HEK293 (cell line): ENCODE data around the gene BMERB1.

ENCODE experiments used
- CTCF ChIP-seq: fragments of 450-650 bp; formaldehyde crosslinking; IDR thresholded peaks from 2 replicates; pipeline ENCODE4 v1.5.1; 2016; ENCODE audit warnings: missing biosample characterization, missing genetic modification characterization
- GLI4 ChIP-seq: fragments of 450-650 bp; formaldehyde crosslinking; IDR thresholded peaks from 2 replicates; pipeline ENCODE4 v1.5.1; 2016; ENCODE audit warnings: missing biosample characterization, missing genetic modification characterization
- KLF7 ChIP-seq: fragments of 450-650 bp; formaldehyde crosslinking; IDR thresholded peaks from 2 replicates; pipeline ENCODE4 v1.5.1; 2016; ENCODE audit warnings: missing biosample characterization, missing genetic modification characterization, borderline replicate concordance
- KLF9 ChIP-seq: fragments of 450-650 bp; formaldehyde crosslinking; IDR thresholded peaks from 2 replicates; pipeline ENCODE4 v1.5.1; 2016; ENCODE audit warnings: missing biosample characterization, missing genetic modification characterization, low read depth
- YY2 ChIP-seq: fragments of 450-650 bp; formaldehyde crosslinking; IDR thresholded peaks from 2 replicates; pipeline ENCODE4 v1.5.1; 2016; ENCODE audit warnings: missing biosample characterization, missing genetic modification characterization
- ZBTB1 ChIP-seq: fragments of 450-650 bp; formaldehyde crosslinking; IDR thresholded peaks from 2 replicates; pipeline ENCODE4 v1.5.1; 2016; ENCODE audit warnings: missing biosample characterization, missing genetic modification characterization
- ZFP37 ChIP-seq: fragments of 450-650 bp; formaldehyde crosslinking; IDR thresholded peaks from 2 replicates; pipeline ENCODE4 v1.5.1; 2016; ENCODE audit warnings: missing biosample characterization, missing genetic modification characterization
- ZNF112 ChIP-seq: fragments of 450-650 bp; formaldehyde crosslinking; IDR thresholded peaks from 2 replicates; pipeline ENCODE4 v1.5.0; 2017; ENCODE audit warnings: missing biosample characterization, missing genetic modification characterization
- ZNF121 ChIP-seq: fragments of 450-650 bp; formaldehyde crosslinking; IDR thresholded peaks from 2 replicates; pipeline ENCODE4 v1.5.1; 2016; ENCODE audit warnings: missing biosample characterization, missing genetic modification characterization
- ZNF169 ChIP-seq: fragments of 450-650 bp; formaldehyde crosslinking; IDR thresholded peaks from 2 replicates; pipeline ENCODE4 v1.5.1; 2016; ENCODE audit warnings: missing biosample characterization, missing genetic modification characterization
- ZNF23 ChIP-seq: fragments of 450-650 bp; formaldehyde crosslinking; IDR thresholded peaks from 2 replicates; pipeline ENCODE4 v1.5.1; 2016; ENCODE audit warnings: missing biosample characterization, missing genetic modification characterization, borderline replicate concordance
- ZNF24 ChIP-seq: fragments of 450-650 bp; formaldehyde crosslinking; IDR thresholded peaks from 2 replicates; pipeline ENCODE4 v1.5.1; 2016; ENCODE audit warnings: missing biosample characterization, missing genetic modification characterization
- ZNF324 ChIP-seq: fragments of 450-650 bp; formaldehyde crosslinking; IDR thresholded peaks from 2 replicates; pipeline ENCODE4 v1.5.1; 2016; ENCODE audit warnings: missing biosample characterization, missing genetic modification characterization
- ZNF341 ChIP-seq: fragments of 450-650 bp; formaldehyde crosslinking; IDR thresholded peaks from 2 replicates; pipeline ENCODE4; 2016; ENCODE audit warnings: low read depth, missing biosample characterization, missing genetic modification characterization
- ZNF350 ChIP-seq: fragments of 450-650 bp; formaldehyde crosslinking; IDR thresholded peaks from 2 replicates; pipeline ENCODE4 v1.5.0; 2017; ENCODE audit warnings: missing biosample characterization, mild to moderate bottlenecking, missing genetic modification characterization
- ZNF426 ChIP-seq: fragments of 450-650 bp; formaldehyde crosslinking; IDR thresholded peaks from 2 replicates; pipeline ENCODE4 v1.5.1; 2017; ENCODE audit warnings: missing biosample characterization, missing genetic modification characterization, mild to moderate bottlenecking, inconsistent platforms, moderate library complexity
- ZNF555 ChIP-seq: fragments of 450-650 bp; formaldehyde crosslinking; conservative IDR thresholded peaks from 2 replicates; pipeline ENCODE4 v1.5.1; 2017; ENCODE audit warnings: missing biosample characterization, mild to moderate bottlenecking, missing genetic modification characterization, inconsistent platforms
- ZNF560 ChIP-seq: fragments of 450-650 bp; formaldehyde crosslinking; IDR thresholded peaks from 2 replicates; pipeline ENCODE4 v1.5.1; 2017; ENCODE audit warnings: missing biosample characterization, missing genetic modification characterization, borderline replicate concordance
- ZNF561 ChIP-seq: fragments of 450-650 bp; IDR thresholded peaks from 2 replicates; pipeline ENCODE4 v1.5.1; 2018; ENCODE audit warnings: missing biosample characterization, missing genetic modification characterization, borderline replicate concordance
- ZNF580 ChIP-seq: fragments of 450-650 bp; formaldehyde crosslinking; IDR thresholded peaks from 2 replicates; pipeline ENCODE4 v1.5.1; 2016; ENCODE audit warnings: missing biosample characterization, missing genetic modification characterization
- ZNF610 ChIP-seq: fragments of 450-650 bp; formaldehyde crosslinking; IDR thresholded peaks from 2 replicates; pipeline ENCODE4 v1.5.1; 2016; ENCODE audit warnings: missing biosample characterization, missing genetic modification characterization, borderline replicate concordance
- ZNF660 ChIP-seq: fragments of 450-650 bp; IDR thresholded peaks from 2 replicates; pipeline ENCODE4 v1.5.1; 2018; ENCODE audit warnings: missing biosample characterization, mild to moderate bottlenecking, missing genetic modification characterization
- ZNF677 ChIP-seq: fragments of 450-650 bp; IDR thresholded peaks from 2 replicates; pipeline ENCODE4 v1.5.0; 2018; ENCODE audit warnings: missing biosample characterization, mild to moderate bottlenecking, missing genetic modification characterization, moderate library complexity
- ZNF704 ChIP-seq: fragments of 450-650 bp; formaldehyde crosslinking; IDR thresholded peaks from 2 replicates; pipeline ENCODE4 v1.5.1; 2016; ENCODE audit warnings: missing biosample characterization, missing genetic modification characterization
- ZNF843 ChIP-seq: fragments of 450-650 bp; formaldehyde crosslinking; IDR thresholded peaks from 2 replicates; pipeline ENCODE4 v1.5.1; 2016; ENCODE audit warnings: missing biosample characterization, missing genetic modification characterization
- ZSCAN30 ChIP-seq: fragments of 450-650 bp; IDR thresholded peaks from 2 replicates; pipeline ENCODE4 v1.5.1; 2018; ENCODE audit warnings: missing biosample characterization, mild to moderate bottlenecking, missing genetic modification characterization, moderate library complexity
- TF ChIP-seq, protein P1 (sequence below): fragments of 450-650 bp; formaldehyde crosslinking; IDR thresholded peaks from 2 replicates; pipeline ENCODE4 v1.5.1; 2016; ENCODE audit warnings: missing biosample characterization, missing genetic modification characterization
- TF ChIP-seq, protein P2 (sequence below): IDR thresholded peaks from 2 replicates; pipeline ENCODE4 v1.6.1; 2011; ENCODE audit warnings: mild to moderate bottlenecking, low read depth, low read length, borderline replicate concordance
- TF ChIP-seq, protein P3 (sequence below): fragments of 450-650 bp; formaldehyde crosslinking; IDR thresholded peaks from 2 replicates; pipeline ENCODE4 v1.5.1; 2016; ENCODE audit warnings: missing biosample characterization, missing genetic modification characterization

The BMERB1 gene

GRCh38 chr16:15434425-15435215 is at the start of gene BMERB1 (continued):
- TF ChIP-seq KLF9 (no peak), ZNF324 (tag by site-specific recombination) (no peak), ZNF580 (tag by site-specific recombination) (no peak), ZFP37 (tag by site-specific recombination) (no peak), ZNF660 (tag by site-specific recombination) (no peak), ZNF341 (tag by site-specific recombination) (peak; percentile 75), ZSCAN30 (no peak), YY2 (no peak), ZNF121 (tag by site-specific recombination) (no peak), ZNF24 (no peak), ZNF350 (tag by site-specific recombination) (no peak), KLF7 (tag by site-specific recombination) (no peak), CTCF (no peak), ZBTB1 (no peak), ZNF560 (no peak), ZNF610 (tag by site-specific recombination) (no peak), ZNF112 (no peak), ZNF843 (tag by site-specific recombination) (no peak), ZNF555 (tag by site-specific recombination) (no peak), ZNF23 (tag by site-specific recombination) (no peak), ZNF426 (tag by site-specific recombination) (no peak), ZNF704 (tag by site-specific recombination) (no peak), ZNF677 (no peak), GLI4 (no peak), ZNF561 (tag by site-specific recombination) (no peak), ZNF169 (no peak)
- TF ChIP-seq, protein P1, sequence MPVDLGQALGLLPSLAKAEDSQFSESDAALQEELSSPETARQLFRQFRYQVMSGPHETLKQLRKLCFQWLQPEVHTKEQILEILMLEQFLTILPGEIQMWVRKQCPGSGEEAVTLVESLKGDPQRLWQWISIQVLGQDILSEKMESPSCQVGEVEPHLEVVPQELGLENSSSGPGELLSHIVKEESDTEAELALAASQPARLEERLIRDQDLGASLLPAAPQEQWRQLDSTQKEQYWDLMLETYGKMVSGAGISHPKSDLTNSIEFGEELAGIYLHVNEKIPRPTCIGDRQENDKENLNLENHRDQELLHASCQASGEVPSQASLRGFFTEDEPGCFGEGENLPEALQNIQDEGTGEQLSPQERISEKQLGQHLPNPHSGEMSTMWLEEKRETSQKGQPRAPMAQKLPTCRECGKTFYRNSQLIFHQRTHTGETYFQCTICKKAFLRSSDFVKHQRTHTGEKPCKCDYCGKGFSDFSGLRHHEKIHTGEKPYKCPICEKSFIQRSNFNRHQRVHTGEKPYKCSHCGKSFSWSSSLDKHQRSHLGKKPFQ (tag by site-specific recombination), result no peak
- TF ChIP-seq, protein P2, sequence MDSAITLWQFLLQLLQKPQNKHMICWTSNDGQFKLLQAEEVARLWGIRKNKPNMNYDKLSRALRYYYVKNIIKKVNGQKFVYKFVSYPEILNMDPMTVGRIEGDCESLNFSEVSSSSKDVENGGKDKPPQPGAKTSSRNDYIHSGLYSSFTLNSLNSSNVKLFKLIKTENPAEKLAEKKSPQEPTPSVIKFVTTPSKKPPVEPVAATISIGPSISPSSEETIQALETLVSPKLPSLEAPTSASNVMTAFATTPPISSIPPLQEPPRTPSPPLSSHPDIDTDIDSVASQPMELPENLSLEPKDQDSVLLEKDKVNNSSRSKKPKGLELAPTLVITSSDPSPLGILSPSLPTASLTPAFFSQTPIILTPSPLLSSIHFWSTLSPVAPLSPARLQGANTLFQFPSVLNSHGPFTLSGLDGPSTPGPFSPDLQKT, result no peak
- TF ChIP-seq, protein P3, sequence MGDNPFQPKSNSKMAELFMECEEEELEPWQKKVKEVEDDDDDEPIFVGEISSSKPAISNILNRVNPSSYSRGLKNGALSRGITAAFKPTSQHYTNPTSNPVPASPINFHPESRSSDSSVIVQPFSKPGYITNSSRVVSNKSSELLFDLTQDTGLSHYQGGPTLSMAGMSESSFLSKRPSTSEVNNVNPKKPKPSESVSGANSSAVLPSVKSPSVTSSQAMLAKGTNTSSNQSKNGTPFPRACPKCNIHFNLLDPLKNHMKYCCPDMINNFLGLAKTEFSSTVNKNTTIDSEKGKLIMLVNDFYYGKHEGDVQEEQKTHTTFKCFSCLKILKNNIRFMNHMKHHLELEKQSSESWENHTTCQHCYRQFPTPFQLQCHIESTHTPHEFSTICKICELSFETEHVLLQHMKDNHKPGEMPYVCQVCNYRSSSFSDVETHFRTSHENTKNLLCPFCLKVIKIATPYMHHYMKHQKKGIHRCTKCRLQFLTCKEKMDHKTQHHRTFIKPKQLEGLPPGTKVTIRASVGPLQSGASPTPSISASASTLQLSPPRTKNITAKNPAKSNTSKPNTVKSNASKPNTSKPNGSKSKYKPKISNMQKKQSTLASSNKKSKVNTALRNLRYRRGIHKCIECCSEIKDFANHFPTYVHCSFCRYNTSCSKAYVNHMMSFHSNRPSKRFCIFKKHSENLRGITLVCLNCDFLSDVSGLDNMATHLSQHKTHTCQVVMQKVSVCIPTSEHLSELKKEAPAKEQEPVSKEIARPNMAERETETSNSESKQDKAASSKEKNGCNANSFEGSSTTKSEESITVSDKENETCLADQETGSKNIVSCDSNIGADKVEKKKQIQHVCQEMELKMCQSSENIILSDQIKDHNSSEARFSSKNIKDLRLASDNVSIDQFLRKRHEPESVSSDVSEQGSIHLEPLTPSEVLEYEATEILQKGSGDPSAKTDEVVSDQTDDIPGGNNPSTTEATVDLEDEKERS (tag by site-specific recombination), result no peak
